GM10266 (cell line): Measurements from ENCODE around the gene KRT77.

Source experiments
- DNase-seq: peaks from one replicate; pipeline ENCODE4 v3.0.0; 2012; ENCODE audit errors: extremely low spot score
- TF ChIP-seq, protein P1 (sequence below): IDR thresholded peaks from 2 replicates; pipeline ENCODE4 v1.5.1; 2012; ENCODE audit warnings: mild to moderate bottlenecking, low read depth; ENCODE audit not compliant: control insufficient read depth, insufficient read depth; ENCODE audit errors: missing control alignments

Gene KRT77

DNA sequence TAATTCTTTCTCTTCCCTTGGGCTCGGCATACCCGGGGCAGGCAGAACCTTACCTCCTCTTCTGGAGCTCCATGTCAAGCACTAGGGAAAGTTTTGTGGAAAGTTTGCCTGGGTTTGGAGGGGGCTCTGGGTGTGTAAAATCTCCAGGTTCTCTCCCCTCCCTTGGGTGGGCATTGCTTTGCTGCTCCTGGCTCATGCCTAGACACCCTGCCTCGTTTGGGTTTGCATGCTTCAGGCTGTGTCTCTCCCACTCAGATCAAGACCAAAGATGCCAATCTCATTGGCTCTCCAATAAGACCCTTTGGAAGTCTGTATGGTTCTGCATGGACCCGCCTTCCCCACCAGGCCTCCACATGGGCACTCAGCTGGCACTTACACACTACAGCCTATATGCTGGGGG lies 45.1 kb downstream of the KRT77 start:
- TF ChIP-seq, protein P1, sequence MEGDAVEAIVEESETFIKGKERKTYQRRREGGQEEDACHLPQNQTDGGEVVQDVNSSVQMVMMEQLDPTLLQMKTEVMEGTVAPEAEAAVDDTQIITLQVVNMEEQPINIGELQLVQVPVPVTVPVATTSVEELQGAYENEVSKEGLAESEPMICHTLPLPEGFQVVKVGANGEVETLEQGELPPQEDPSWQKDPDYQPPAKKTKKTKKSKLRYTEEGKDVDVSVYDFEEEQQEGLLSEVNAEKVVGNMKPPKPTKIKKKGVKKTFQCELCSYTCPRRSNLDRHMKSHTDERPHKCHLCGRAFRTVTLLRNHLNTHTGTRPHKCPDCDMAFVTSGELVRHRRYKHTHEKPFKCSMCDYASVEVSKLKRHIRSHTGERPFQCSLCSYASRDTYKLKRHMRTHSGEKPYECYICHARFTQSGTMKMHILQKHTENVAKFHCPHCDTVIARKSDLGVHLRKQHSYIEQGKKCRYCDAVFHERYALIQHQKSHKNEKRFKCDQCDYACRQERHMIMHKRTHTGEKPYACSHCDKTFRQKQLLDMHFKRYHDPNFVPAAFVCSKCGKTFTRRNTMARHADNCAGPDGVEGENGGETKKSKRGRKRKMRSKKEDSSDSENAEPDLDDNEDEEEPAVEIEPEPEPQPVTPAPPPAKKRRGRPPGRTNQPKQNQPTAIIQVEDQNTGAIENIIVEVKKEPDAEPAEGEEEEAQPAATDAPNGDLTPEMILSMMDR: no peak

DNA sequence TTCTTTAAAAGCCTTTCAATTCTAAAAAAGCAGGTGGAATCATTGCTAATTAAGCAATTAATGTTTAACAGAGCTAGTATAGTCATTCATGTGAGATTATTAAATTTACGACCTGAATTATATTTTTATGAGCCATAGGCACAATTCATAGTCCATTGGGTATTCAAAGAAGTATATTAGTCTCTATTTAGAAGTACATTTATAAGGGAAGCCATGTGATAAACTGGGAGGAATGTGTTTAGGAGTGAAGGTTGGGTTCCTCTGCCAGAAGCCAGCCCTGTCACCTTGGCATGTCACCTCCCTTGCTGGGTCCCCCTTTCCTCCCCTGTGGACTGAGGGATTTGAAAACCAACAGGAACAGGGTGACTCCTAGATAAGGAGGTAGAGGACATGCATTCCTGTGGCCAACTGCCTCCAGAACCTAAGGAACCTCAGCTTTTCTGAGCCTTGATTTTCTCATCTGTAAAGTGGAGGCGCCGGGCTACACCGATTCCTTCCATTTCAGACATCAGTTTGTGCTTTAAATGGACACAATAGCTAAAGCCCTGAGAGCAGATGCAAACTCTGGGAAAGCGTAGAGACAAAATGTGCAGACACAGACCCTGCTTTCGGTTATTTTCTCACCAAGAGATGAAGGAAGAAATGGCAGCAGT lies 45.9 kb downstream of the KRT77 start:
- TF ChIP-seq, protein P1: no peak
- DNase-seq: no peak

More for the DNA sequence above, 45.1 kb downstream of the KRT77 start:
- no peak for DNase-seq

DNA sequence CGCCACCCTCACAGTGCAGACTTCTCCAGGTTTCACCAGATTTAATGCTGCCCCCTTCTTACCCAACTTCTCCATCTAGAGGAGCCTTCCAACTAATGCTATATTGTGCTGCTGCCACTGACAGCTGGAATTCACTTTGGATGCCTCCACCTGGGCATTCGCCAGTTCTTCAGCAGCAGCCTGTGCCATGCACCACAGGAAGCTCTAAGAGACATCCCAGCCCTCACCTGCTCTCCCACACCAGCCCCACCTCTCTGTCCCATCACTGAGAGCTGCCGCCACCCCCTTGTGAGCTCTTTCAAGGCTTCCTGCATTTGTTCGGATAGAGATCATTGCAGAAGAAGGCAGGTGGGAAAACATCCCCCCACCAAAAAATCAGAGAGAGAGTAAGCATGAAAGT lies 46.7 kb downstream of the KRT77 start:
- no peak for DNase-seq

DNA sequence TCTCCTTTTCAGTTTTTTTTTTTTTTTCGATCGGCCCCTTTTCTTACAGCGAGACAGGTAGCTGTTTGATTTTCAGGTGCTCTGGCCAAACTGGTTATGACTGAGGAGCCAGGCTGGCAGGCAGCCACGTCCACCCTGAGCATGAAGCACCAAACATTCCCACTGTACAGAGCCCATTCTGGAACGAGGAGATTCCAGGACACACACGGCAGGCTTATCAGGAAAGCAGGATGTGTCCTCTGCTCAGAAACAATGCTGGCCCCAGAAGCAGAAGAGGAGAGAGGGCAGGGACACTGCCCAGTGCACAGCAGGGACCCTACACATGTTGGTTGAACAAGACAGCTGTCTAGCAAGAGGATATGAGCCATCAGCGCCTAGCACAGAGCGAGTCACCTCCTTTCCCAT lies 47.6 kb downstream of the KRT77 start:
- TF ChIP-seq, protein P1: no peak

More for the DNA sequence above, 46.7 kb downstream of the KRT77 start:
- TF ChIP-seq, protein P1: no peak

DNA sequence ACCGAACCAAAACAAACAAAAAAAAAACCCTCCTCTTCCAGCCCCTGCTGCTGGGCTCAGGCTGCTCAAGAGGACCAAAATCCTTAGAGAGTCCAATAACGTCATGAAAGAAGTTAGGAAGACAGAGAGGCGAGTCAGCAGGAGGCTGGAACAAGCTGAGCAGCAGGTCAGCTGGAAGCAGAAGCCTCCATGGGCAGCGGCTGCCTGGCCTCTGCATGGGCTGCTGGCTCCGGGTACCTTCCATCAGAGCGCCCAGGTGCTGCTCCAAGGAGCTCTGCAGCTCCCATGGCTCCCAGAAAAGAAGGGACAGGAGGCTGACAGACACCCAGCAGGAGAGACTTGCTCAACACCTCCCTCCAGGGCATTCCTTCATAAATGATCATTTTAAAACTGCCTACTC lies 48.1 kb downstream of the KRT77 start:
- no peak for DNase-seq
- TF ChIP-seq, protein P1: no peak

More for the DNA sequence above, 47.6 kb downstream of the KRT77 start:
- no peak for DNase-seq

DNA sequence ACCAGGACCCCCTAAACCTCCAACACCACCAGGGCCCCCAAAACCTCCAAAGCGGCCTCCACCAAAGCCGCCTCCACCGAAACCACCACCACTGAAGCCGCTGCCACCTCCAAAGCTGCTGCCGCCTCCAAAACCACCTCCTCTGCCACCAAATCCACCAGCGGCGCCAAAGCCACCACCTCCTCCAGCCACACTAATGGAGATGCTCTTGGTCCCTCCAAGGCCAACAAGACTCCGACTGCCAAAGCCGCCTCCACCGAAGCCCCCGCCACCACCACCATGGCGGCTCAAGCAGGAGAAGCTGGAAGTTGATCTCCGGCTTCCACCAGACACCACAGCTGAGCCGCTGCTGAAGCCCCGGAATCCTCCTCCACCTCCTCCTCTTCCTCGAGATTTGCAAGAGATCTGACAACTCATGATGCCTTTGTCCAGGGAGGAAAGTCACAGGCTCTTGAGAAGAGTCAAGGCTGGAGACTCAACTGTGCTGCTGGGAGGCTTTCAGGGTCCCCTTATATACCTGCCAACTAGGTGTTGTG lies 51.5 kb downstream of the KRT77 start, which contains the start of gene KRT2:
TSS of gene KRT2 (minus strand) at position 486 of the 536 bp plus-strand sequence. CDS start at position 417, 69 bp downstream.
- no peak for DNase-seq
- TF ChIP-seq, protein P1: no peak

DNA sequence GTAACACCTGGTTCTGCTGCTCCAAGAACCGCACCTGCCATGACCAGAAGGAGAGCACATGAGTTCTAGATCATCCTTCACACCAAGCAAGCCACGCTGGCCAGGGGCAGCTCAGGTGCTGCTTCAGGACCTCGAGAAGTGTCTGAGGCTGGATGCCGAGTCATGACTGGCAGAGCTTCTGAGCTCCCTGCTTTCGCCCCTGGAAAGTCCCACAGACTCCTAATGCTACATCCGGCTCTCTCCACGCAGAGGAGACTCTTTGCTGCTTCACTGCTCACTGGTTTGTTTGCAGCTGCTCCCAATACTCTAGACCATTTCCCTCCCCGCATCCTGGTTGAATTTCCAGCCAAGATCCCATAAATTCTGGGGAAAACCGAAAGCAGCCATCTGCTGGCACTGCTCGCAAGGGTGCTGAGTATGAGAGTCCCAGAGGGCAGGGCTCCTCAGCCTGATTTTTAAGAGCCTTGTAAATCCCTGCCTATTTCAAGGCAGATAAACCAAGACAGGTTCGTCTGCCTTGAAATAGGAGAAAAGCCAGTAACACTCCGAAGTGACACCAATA lies 52.7 kb downstream of the KRT77 start:
- TF ChIP-seq, protein P1: no peak
- no peak for DNase-seq
